ENCODE results near the gene FGFBP3. TPM values are rescaled to one million over a fixed set of nuclear protein-coding genes. Genes with fewer than 3 reads are reported as not detected.

The FGFBP3 gene
- total RNA-seq, 4 donors from 2014 or later = 0.58 to 1.7 (median 0.85) TPM

GRCh38 chr10:91944880-91945630 is 35.8 kb upstream of the FGFBP3 start:
- 89% methylated on average over 5 of the region's 5 CpGs for WGBS
- Histone ChIP-seq H3K27me3 (no peaks in the 10 kb centered on the region), H3K4me3 (no peak overlapping the region), H3K36me3 (peaks cover 0 to 47% (median 30%) of the 10 kb centered on the region in 4 donors), H3K9me3 (no peaks in the 10 kb centered on the region), H3K27ac (replicated peaks in 1 of 4) (no peak overlapping the region), H3K4me1 (no peaks in the 10 kb centered on the region)
- intact Hi-C loops (cut with DNase I) = no loop called here
- TF ChIP-seq POLR2A (IDR thresholded peaks at IDR 0.05; ENCODE audit: low read depth) (no peak), CTCF (IDR thresholded peaks at IDR 0.05) (no peak), POLR2AphosphoS5 (IDR thresholded peaks at IDR 0.05) (no peak), EP300 (IDR thresholded peaks at IDR 0.05) (no peak)
- no peak for DNase-seq (ENCODE audit: extremely low spot score)

GRCh38 chr10:91941426-91941825 is 32.1 kb upstream of the FGFBP3 start:
- Histone ChIP-seq H3K9me3 (no peaks in the 10 kb centered on the region), H3K27me3 (no peaks in the 10 kb centered on the region), H3K36me3 (peaks cover 6 to 58% (median 36%) of the 10 kb centered on the region in 4 donors), H3K4me1 (no peaks in the 10 kb centered on the region), H3K27ac (replicated peaks in 1 of 4) (no peak overlapping the region), H3K4me3 (no peak overlapping the region)
- no peak for DNase-seq (ENCODE audit: extremely low spot score)
- intact Hi-C loops (cut with DNase I) = no loop called here
- 89% methylated on average over 1 of the region's 1 CpG for WGBS
- TF ChIP-seq CTCF (IDR thresholded peaks at IDR 0.05) (no peak), EP300 (IDR thresholded peaks at IDR 0.05) (no peak), POLR2AphosphoS5 (IDR thresholded peaks at IDR 0.05) (no peak), POLR2A (IDR thresholded peaks at IDR 0.05; ENCODE audit: low read depth) (no peak)

- no peak for DNase-seq (ENCODE audit: extremely low spot score)
- H3K4me1 ChIP-seq = no peaks in the 10 kb centered on the region
- WGBS = 90% methylated on average over 4 of the region's 4 CpGs
- H3K27me3 ChIP-seq = no peaks in the 10 kb centered on the region
- no peaks in the 10 kb centered on the region for H3K9me3 ChIP-seq
- intact Hi-C loops (cut with DNase I) = no loop called here
- TF ChIP-seq POLR2A (IDR thresholded peaks at IDR 0.05; ENCODE audit: low read depth) (no peak), POLR2AphosphoS5 (IDR thresholded peaks at IDR 0.05) (no peak), CTCF (IDR thresholded peaks at IDR 0.05) (no peak), EP300 (IDR thresholded peaks at IDR 0.05) (no peak)
- H3K36me3 ChIP-seq = peaks cover 11 to 54% (median 32%) of the 10 kb centered on the region in 4 donors
- H3K4me3 ChIP-seq = no peak overlapping the region
- no peak overlapping the region for H3K27ac ChIP-seq (replicated peaks in 1 of 4)
These were observed 30.4 kb upstream of the FGFBP3 start for GRCh38 chr10:91939653-91940052.

GRCh38 chr10:91935886-91936285 is 26.6 kb upstream of the FGFBP3 start:
- no peak for DNase-seq (ENCODE audit: extremely low spot score)
- 95% methylated on average over 2 of the region's 2 CpGs for WGBS
- intact Hi-C loops (cut with DNase I) = no loop called here
- H3K9me3 ChIP-seq = no peaks in the 10 kb centered on the region
- peaks cover 9 to 43% (median 20%) of the 10 kb centered on the region in 4 donors for H3K36me3 ChIP-seq
- H3K27ac ChIP-seq (replicated peaks in 1 of 4) = no peak overlapping the region
- no peak for TF ChIP-seq EP300 (IDR thresholded peaks at IDR 0.05)
- no peak for TF ChIP-seq CTCF (IDR thresholded peaks at IDR 0.05)
- TF ChIP-seq POLR2A (IDR thresholded peaks at IDR 0.05; ENCODE audit: low read depth) = no peak
- TF ChIP-seq POLR2AphosphoS5 (IDR thresholded peaks at IDR 0.05) = no peak
- no peak overlapping the region for H3K4me3 ChIP-seq
- H3K27me3 ChIP-seq = no peaks in the 10 kb centered on the region
- H3K4me1 ChIP-seq = peaks cover 4 to 30% (median 15%) of the 10 kb centered on the region in 4 donors

Measured in esophagus muscularis mucosa (tissue), 4 donors.